Coronary artery (tissue), 2 donors: ENCODE data around the gene LHPP.

Experiments used
- DNase-seq: peaks from one replicate; pipeline ENCODE4 v3.0.0-alpha.2; 2017; ENCODE audit warnings: low spot score
- H3K27ac ChIP-seq, 2 donors: fragments of 200-600 bp; sonication (generic); one replicate each; pipeline ENCODE4 v1.5.1; 2016 to 2019
- H3K4me3 ChIP-seq: fragments of 200-600 bp; sonication (generic); 2 replicates; pipeline ENCODE4 v1.5.1; 2016; ENCODE audit warnings: mild to moderate bottlenecking, moderate library complexity
- TF ChIP-seq, protein P1 (sequence below): fragments of 200-600 bp; sonication (generic); IDR thresholded peaks from one replicate; pipeline ENCODE4 v1.5.1; 2019; ENCODE audit warnings: antibody characterized with exemption

Gene LHPP, protein sequence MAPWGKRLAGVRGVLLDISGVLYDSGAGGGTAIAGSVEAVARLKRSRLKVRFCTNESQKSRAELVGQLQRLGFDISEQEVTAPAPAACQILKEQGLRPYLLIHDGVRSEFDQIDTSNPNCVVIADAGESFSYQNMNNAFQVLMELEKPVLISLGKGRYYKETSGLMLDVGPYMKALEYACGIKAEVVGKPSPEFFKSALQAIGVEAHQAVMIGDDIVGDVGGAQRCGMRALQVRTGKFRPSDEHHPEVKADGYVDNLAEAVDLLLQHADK

GRCh38 chr10:124461642-124462347 lies at the start of gene LHPP:
LHPP (plus strand) TSS chr10:124461823; CDS start chr10:124461863, 40 bp downstream.
- peak within 1 kb of the TSS; percentile 62 to 93 for H3K27ac ChIP-seq
- peak within 1 kb of the TSS; percentile 84 for H3K4me3 ChIP-seq
- DNase-seq = peak; percentile 89
- TF ChIP-seq, protein P1, sequence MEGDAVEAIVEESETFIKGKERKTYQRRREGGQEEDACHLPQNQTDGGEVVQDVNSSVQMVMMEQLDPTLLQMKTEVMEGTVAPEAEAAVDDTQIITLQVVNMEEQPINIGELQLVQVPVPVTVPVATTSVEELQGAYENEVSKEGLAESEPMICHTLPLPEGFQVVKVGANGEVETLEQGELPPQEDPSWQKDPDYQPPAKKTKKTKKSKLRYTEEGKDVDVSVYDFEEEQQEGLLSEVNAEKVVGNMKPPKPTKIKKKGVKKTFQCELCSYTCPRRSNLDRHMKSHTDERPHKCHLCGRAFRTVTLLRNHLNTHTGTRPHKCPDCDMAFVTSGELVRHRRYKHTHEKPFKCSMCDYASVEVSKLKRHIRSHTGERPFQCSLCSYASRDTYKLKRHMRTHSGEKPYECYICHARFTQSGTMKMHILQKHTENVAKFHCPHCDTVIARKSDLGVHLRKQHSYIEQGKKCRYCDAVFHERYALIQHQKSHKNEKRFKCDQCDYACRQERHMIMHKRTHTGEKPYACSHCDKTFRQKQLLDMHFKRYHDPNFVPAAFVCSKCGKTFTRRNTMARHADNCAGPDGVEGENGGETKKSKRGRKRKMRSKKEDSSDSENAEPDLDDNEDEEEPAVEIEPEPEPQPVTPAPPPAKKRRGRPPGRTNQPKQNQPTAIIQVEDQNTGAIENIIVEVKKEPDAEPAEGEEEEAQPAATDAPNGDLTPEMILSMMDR = peak; percentile 49

DNA sequence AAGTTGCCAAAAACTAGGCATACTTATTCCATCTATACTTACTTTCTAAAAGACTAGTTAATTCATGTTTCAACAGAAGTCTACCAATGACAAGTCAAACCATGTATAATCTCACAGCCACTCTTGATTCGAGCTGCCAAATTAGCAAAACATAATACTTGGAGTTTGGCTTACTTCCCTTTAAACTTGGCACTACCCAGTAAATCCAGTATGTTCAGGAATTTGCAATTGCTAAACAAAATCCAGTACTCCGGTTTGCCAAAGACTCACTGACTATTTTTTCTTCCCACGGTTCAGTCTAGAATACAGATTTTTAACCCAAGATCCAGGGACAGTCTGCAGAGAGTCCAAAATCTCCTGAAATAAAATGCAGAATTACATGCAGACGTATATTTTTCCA lies 47.5 kb upstream of the LHPP start:
- no peak for DNase-seq
- peak overlapping the region; percentile 65 to 76 for H3K27ac ChIP-seq
- TF ChIP-seq, protein P1 = no peak
- H3K4me3 ChIP-seq = peak overlapping the region; percentile 35

DNA sequence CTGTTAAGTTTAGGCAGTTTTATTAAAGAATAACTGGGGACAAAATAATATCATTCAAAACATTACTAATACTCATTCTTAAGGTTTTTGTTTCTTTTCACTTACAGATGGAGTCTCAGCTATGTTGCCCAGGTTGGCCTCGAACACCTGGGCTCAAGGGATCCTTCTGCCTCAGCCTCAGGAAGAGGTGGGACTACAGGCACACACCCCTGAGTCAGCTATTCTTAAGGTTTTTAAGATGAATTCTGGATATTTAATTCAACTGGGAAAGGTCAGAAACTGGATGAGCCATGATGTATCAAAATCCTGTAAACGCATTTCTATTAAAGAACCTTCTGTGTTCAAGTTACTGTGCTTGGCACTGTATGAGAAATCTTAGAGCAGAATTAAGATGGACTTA lies 46.4 kb upstream of the LHPP start:
- Histone ChIP-seq H3K4me3 (peak overlapping the region; percentile 32), H3K27ac (peak overlapping the region; percentile 65 to 75)
- TF ChIP-seq, protein P1 = no peak
- DNase-seq = peak; percentile 58

DNA sequence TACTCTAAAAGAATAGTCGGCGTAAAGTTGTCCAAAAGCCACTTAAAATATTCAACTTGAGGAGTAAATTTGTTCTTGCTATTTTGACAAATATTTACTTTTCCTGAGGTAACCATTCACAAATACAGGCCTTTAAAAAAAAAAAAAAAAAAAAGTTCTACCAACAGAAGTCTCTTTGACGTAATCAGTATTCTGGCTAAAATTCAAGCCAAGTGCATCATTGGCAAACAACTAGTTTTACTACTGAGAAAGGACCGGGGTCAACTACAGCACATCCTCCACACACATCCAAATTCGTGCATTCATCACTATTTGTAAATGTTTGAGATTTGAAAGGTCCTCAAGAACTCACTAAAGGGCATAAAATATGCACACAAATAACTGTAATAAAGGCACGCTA lies 44.9 kb upstream of the LHPP start:
- TF ChIP-seq, protein P1 = no peak
- DNase-seq = peak; percentile 26
- Histone ChIP-seq H3K4me3 (peak overlapping the region; percentile 32), H3K27ac (peak overlapping the region; percentile 65 to 75)

DNA sequence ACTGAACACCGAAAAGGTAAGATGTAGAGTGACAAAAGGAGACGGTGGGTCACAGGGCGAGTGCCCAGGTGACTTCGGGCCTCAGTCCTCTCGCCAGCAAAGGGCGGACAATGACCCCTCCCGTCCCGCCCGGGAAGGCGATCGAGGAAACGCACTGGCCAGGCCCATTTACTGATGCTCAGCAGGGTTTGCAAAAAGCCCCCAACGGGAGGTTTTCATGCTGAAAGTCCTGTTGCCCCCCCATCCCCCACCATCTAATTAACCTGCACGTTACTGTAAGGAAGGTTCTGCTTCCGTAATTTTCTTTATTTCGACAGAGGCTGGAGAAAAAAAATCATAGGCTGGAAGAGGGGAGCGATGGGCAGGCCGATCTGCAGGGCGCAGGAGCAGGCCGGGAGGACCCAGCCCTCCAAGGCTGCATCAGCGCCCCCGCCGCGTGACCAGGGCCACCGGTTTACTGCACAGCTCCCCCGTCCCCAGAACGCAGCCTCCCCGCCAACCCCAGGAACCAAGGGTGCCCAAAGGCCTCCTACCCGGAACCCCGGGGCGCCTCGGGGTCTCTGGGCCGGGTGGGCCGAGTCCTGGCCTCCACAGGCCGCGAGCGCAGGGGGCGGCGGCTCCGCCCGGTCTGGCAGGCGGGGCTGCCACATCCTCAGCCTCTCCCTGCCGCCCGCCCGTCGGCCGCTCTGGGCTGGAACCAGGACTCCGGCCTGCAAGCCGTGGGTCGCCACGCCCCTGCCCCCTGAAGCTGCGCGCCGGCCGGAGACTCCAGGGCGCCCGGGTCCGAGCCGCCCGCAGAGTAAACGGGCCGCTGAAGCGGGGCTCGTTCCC lies 43.5 kb upstream of the LHPP start:
- peak overlapping the region; percentile 96 to 99 for H3K27ac ChIP-seq
- DNase-seq = peak; percentile 85
- TF ChIP-seq, protein P1 = no peak
- peak overlapping the region; percentile 86 for H3K4me3 ChIP-seq

GRCh38 chr10:124418726-124419501 lies 42.7 kb upstream of the LHPP start, which contains the start of gene OAT:
OAT (minus strand) TSS chr10:124418923; CDS start chr10:124412171, 6,752 bp downstream.
- Histone ChIP-seq H3K27ac (peak within 1 kb of the TSS; percentile 96 to 99), H3K4me3 (peak within 1 kb of the TSS; percentile 86)
- DNase-seq = peak; percentile 94
- TF ChIP-seq, protein P1 = no peak
